Astrocyte (in vitro differentiated cells and primary cell): ENCODE measurements around the gene SUPV3L1. TPM values are rescaled to one million over a fixed set of nuclear protein-coding genes. Genes with fewer than 3 reads are reported as not detected.

Experiments used
- DNase-seq: peaks from one replicate; pipeline ENCODE4 v3.0.0-alpha.2; 2010; ENCODE audit warnings: low read depth
- FAIRE-seq: peaks from 2 replicates; lab custom pipeline; 2011; peaks lifted over from hg19 to GRCh38; lab: Jason Lieb, UNC
- H2AFZ ChIP-seq: 2 replicates; pipeline ENCODE4 v1.6.0; 2012; ENCODE audit warnings: low read depth, low read length, inconsistent platforms
- H3K27ac ChIP-seq: 2 replicates; pipeline ENCODE4 v1.5.1; 2011; ENCODE audit warnings: low read depth, low read length, inconsistent platforms
- H3K27me3 ChIP-seq: 2 replicates; pipeline ENCODE4 v1.6.0; 2011; ENCODE audit warnings: low read length, inconsistent platforms; ENCODE audit not compliant: insufficient read depth
- H3K36me3 ChIP-seq: 2 replicates; pipeline ENCODE4 v1.5.1; 2011; ENCODE audit warnings: low read length, inconsistent platforms; ENCODE audit not compliant: insufficient read depth
- H3K4me1 ChIP-seq: 2 replicates; pipeline ENCODE4 v1.5.1; 2011; ENCODE audit warnings: low read length, inconsistent platforms; ENCODE audit not compliant: insufficient read depth
- H3K4me2 ChIP-seq: 2 replicates; pipeline ENCODE4 v1.6.0; 2012; ENCODE audit warnings: low read length, inconsistent platforms
- H3K4me3 ChIP-seq: 2 replicates; pipeline ENCODE4 v1.5.1; 2011; ENCODE audit warnings: low read depth, mild to moderate bottlenecking, low read length, inconsistent platforms; ENCODE audit not compliant: insufficient read depth
- H3K79me2 ChIP-seq: 2 replicates; pipeline ENCODE4 v1.6.0; 2012; ENCODE audit warnings: mild to moderate bottlenecking, low read length, inconsistent platforms; ENCODE audit not compliant: insufficient read depth
- H3K9ac ChIP-seq: 2 replicates; pipeline ENCODE4 v1.6.0; 2012; ENCODE audit warnings: mild to moderate bottlenecking, low read length, inconsistent platforms
- H3K9me3 ChIP-seq: 2 replicates; pipeline ENCODE4 v1.5.1; 2012; ENCODE audit warnings: low read depth, mild to moderate bottlenecking, low read length, inconsistent platforms; ENCODE audit not compliant: insufficient read depth
- H4K20me1 ChIP-seq: 2 replicates; pipeline ENCODE4 v1.6.0; 2012; ENCODE audit warnings: low read length, inconsistent platforms; ENCODE audit not compliant: insufficient read depth
- H3K27ac Mint-ChIP-seq: one replicate; pipeline ENCODE4 v1.8.0; 2021; ENCODE audit warnings: mild to moderate bottlenecking, mixed read lengths; ENCODE audit not compliant: unreplicated experiment
- H3K27me3 Mint-ChIP-seq: one replicate; pipeline ENCODE4 v1.8.0; 2021; ENCODE audit warnings: low read depth, mixed read lengths; ENCODE audit not compliant: unreplicated experiment
- H3K36me3 Mint-ChIP-seq: one replicate; pipeline ENCODE4 v1.8.0; 2021; ENCODE audit warnings: low read depth, mixed read lengths; ENCODE audit not compliant: unreplicated experiment
- H3K4me1 Mint-ChIP-seq: one replicate; pipeline ENCODE4 v1.8.0; 2021; ENCODE audit warnings: low read depth, mixed read lengths; ENCODE audit not compliant: unreplicated experiment
- H3K4me3 Mint-ChIP-seq: one replicate; pipeline ENCODE4 v1.8.0; 2021; ENCODE audit warnings: mild to moderate bottlenecking, moderate library complexity, mixed read lengths; ENCODE audit not compliant: unreplicated experiment
- H3K9me3 Mint-ChIP-seq: one replicate; pipeline ENCODE4 v1.8.0; 2021; ENCODE audit warnings: mild to moderate bottlenecking, mixed read lengths; ENCODE audit not compliant: unreplicated experiment
- EZH2 ChIP-seq: IDR thresholded peaks from 2 replicates; pipeline ENCODE4 v1.6.1; 2012; ENCODE audit warnings: mild to moderate bottlenecking, low read length, inconsistent platforms; ENCODE audit not compliant: insufficient read depth
- total RNA-seq: library from RNA; stranded (reverse); gene quantifications from 2 replicates; pipeline ENCODE4 v1.2.1, GENCODE V29; 2021
- TF ChIP-seq, protein P1 (sequence below): IDR thresholded peaks from 2 replicates; pipeline ENCODE4 v1.5.1; 2011; ENCODE audit warnings: low read depth, mild to moderate bottlenecking, inconsistent platforms, low read length, moderate library complexity; ENCODE audit not compliant: insufficient read depth

Gene SUPV3L1
- total RNA-seq, 1 donor from 2014 or later, result 34.4 TPM

DNA sequence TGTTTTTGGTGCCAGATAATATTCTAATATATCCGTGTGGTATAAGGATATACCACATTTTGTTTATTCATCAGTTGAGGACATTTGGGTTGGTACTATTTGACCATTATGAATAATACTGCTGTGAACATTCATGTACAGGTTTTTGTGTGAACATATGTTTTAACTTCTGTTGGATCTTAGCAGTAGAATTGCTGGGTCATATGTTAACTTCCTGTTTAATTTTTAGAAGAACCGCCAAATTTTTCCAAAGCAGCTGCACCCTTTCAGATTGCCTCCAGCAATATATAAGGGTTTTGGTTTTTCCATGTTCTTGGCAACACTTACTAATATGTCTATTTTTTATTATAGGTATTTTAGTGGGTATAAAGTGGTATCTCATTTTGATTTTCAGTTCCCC lies 33.3 kb upstream of the SUPV3L1 start:
- H3K9me3 ChIP-seq, result no peaks in the 10 kb centered on the region
- peaks cover 26% of the 10 kb centered on the region for H4K20me1 ChIP-seq
- H3K27ac ChIP-seq, result no peak overlapping the region
- H2AFZ ChIP-seq, result no peak overlapping the region
- H3K4me1 ChIP-seq, result no peaks in the 10 kb centered on the region
- no peak overlapping the region for H3K4me2 ChIP-seq
- no peaks in the 10 kb centered on the region for H3K27me3 ChIP-seq
- no peak for FAIRE-seq
- H3K4me3 Mint-ChIP-seq, result no peak overlapping the region
- no peak for TF ChIP-seq EZH2
- TF ChIP-seq, protein P1, sequence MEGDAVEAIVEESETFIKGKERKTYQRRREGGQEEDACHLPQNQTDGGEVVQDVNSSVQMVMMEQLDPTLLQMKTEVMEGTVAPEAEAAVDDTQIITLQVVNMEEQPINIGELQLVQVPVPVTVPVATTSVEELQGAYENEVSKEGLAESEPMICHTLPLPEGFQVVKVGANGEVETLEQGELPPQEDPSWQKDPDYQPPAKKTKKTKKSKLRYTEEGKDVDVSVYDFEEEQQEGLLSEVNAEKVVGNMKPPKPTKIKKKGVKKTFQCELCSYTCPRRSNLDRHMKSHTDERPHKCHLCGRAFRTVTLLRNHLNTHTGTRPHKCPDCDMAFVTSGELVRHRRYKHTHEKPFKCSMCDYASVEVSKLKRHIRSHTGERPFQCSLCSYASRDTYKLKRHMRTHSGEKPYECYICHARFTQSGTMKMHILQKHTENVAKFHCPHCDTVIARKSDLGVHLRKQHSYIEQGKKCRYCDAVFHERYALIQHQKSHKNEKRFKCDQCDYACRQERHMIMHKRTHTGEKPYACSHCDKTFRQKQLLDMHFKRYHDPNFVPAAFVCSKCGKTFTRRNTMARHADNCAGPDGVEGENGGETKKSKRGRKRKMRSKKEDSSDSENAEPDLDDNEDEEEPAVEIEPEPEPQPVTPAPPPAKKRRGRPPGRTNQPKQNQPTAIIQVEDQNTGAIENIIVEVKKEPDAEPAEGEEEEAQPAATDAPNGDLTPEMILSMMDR, result no peak
- H3K4me3 ChIP-seq, result no peak overlapping the region
- no peaks in the 10 kb centered on the region for H3K9me3 Mint-ChIP-seq
- H3K36me3 ChIP-seq, result no peaks in the 10 kb centered on the region
- peaks cover 64% of the 10 kb centered on the region for H3K79me2 ChIP-seq
- H3K4me1 Mint-ChIP-seq, result no peaks in the 10 kb centered on the region
- H3K9ac ChIP-seq, result no peak overlapping the region
- H3K36me3 Mint-ChIP-seq, result peaks cover 2% of the 10 kb centered on the region
- no peaks in the 10 kb centered on the region for H3K27me3 Mint-ChIP-seq
- DNase-seq, result no peak
- H3K27ac Mint-ChIP-seq, result no peak overlapping the region

DNA sequence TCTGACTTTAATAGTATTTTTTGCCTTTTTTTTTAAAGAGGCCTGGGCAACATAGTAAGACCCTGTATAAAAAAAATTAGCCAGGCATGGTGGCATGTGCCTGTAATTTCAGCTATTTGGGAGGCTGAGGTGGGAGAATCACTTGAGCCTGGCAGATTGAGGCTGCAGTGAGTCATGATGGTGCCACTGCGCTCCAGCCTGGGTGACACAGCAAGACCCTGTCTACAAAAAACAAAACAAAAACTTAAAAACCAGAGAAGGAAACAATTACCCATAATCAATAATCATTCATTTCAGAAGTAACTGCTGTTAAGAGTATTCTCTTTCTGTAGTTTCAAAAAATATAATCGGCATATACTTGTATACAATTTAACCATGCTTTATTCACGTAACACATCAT lies 28.1 kb upstream of the SUPV3L1 start:
- no peaks in the 10 kb centered on the region for H3K4me1 ChIP-seq
- TF ChIP-seq, protein P1, result no peak
- TF ChIP-seq EZH2, result no peak
- Mint-ChIP-seq H3K36me3 (peaks cover 3% of the 10 kb centered on the region), H3K27ac (no peak overlapping the region), H3K27me3 (no peaks in the 10 kb centered on the region), H3K9me3 (peaks cover 2% of the 10 kb centered on the region), H3K4me3 (no peak overlapping the region), H3K4me1 (no peaks in the 10 kb centered on the region)
- DNase-seq, result no peak
- H3K79me2 ChIP-seq, result peaks cover 22% of the 10 kb centered on the region
- no peaks in the 10 kb centered on the region for H3K9me3 ChIP-seq
- H3K9ac ChIP-seq, result no peak overlapping the region
- no peak overlapping the region for H3K4me3 ChIP-seq
- no peaks in the 10 kb centered on the region for H3K27me3 ChIP-seq
- H3K4me2 ChIP-seq, result no peak overlapping the region
- H3K27ac ChIP-seq, result no peak overlapping the region
- no peak for FAIRE-seq
- no peaks in the 10 kb centered on the region for H3K36me3 ChIP-seq
- peaks cover 26% of the 10 kb centered on the region for H4K20me1 ChIP-seq
- H2AFZ ChIP-seq, result no peak overlapping the region

DNA sequence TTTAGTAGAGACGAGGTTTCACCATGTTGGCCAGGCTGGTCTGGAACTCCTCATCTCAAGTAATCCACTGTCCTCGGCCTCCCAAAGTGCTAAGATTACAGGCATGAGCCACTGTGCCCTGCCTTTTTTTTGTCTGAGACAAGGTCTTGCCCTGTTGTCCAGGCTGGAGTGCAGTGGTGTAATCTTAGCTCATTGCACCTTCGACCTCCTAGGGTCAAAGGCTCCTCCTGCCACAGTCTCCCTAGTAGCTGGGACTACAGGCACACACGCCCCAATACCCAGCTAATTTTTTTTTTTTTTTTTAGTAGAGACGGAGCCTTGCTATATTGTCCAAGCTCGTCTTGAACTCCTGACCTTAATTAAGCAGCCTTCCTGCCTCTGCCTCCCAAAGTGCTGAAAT lies 26.8 kb upstream of the SUPV3L1 start:
- DNase-seq (no peak), FAIRE-seq (no peak)
- Histone ChIP-seq H3K27me3 (no peaks in the 10 kb centered on the region), H3K4me3 (no peak overlapping the region), H3K4me2 (no peak overlapping the region), H2AFZ (no peak overlapping the region), H3K9ac (no peak overlapping the region), H3K27ac (no peak overlapping the region), H3K4me1 (no peaks in the 10 kb centered on the region), H3K79me2 (peaks cover 15% of the 10 kb centered on the region), H4K20me1 (peaks cover 28% of the 10 kb centered on the region), H3K36me3 (peaks cover 5% of the 10 kb centered on the region), H3K9me3 (no peaks in the 10 kb centered on the region)
- no peak for TF ChIP-seq EZH2
- TF ChIP-seq, protein P1, result no peak
- Mint-ChIP-seq H3K4me3 (no peak overlapping the region), H3K27me3 (no peaks in the 10 kb centered on the region), H3K36me3 (peaks cover 3% of the 10 kb centered on the region), H3K27ac (no peak overlapping the region), H3K9me3 (peaks cover 2% of the 10 kb centered on the region), H3K4me1 (no peaks in the 10 kb centered on the region)
